Thymus (tissue), 11 donors: ENCODE measurements around the gene FZR1. TPM values are rescaled to one million over a fixed set of nuclear protein-coding genes. Genes with fewer than 3 reads are reported as not detected.

Experiments used
- DNase-seq, 9 donors: peaks; one replicate each; pipeline ENCODE4 v3.0.0-alpha.2; 2013; ENCODE audit warnings: low spot score in 9 of 9, low read depth in 6 of 9, missing footprints in 1 of 9
- H3K27ac ChIP-seq, 2 donors: one replicate each; pipeline ENCODE4 v1.5.1; 2013; ENCODE audit warnings: control low read depth in 1 of 2, low read depth in 1 of 2, low read length in 1 of 2, mild to moderate bottlenecking in 1 of 2, moderate library complexity in 1 of 2
- H3K27me3 ChIP-seq, 2 donors: one replicate each; pipeline ENCODE4 v1.5.1; 2013; ENCODE audit warnings: low read length in 1 of 2; ENCODE audit not compliant: control insufficient read depth in 2 of 2, insufficient read depth in 1 of 2
- H3K36me3 ChIP-seq, 2 donors: one replicate each; pipeline ENCODE4 v1.5.1; 2013; ENCODE audit warnings: low read length in 1 of 2, mild to moderate bottlenecking in 1 of 2, moderate library complexity in 1 of 2; ENCODE audit not compliant: control insufficient read depth in 2 of 2, insufficient read depth in 2 of 2
- H3K4me1 ChIP-seq, 2 donors: one replicate each; pipeline ENCODE4 v1.5.1; 2013; ENCODE audit warnings: low read length in 2 of 2; ENCODE audit not compliant: control insufficient read depth in 2 of 2, insufficient read depth in 2 of 2
- H3K4me3 ChIP-seq, 2 donors: one replicate each; pipeline ENCODE4 v1.5.1; 2013; ENCODE audit warnings: low read length in 2 of 2, control low read depth in 1 of 2, mild to moderate bottlenecking in 1 of 2
- H3K9me3 ChIP-seq, 2 donors: one replicate each; pipeline ENCODE4 v1.5.1; 2013; ENCODE audit warnings: low read length in 1 of 2, mild to moderate bottlenecking in 1 of 2; ENCODE audit not compliant: control insufficient read depth in 2 of 2, insufficient read depth in 1 of 2
- WGBS: extraction: QIAGEN DNeasy Blood & Tissue Kit; methylation state at CpG from one replicate; pipeline ENCODE4 v1.1.7; 2013; 5-methylcytosine and 5-hydroxymethylcytosine counted together
- polyA plus RNA-seq: library from polyadenylated mRNA; stranded (reverse); fragments of 200-250 nt; gene quantifications from one replicate; pipeline ENCODE4 v1.2.3, GENCODE V29; 2013
- total RNA-seq: library from RNA; stranded (reverse); fragments of 120-200 nt; gene quantifications from one replicate; pipeline ENCODE4 v1.2.4, GENCODE V29; 2013
- donor health status: healthy.

FZR1 gene
- total and polyA plus RNA-seq, 2 donors: 18.6 to 26.2 TPM

DNA sequence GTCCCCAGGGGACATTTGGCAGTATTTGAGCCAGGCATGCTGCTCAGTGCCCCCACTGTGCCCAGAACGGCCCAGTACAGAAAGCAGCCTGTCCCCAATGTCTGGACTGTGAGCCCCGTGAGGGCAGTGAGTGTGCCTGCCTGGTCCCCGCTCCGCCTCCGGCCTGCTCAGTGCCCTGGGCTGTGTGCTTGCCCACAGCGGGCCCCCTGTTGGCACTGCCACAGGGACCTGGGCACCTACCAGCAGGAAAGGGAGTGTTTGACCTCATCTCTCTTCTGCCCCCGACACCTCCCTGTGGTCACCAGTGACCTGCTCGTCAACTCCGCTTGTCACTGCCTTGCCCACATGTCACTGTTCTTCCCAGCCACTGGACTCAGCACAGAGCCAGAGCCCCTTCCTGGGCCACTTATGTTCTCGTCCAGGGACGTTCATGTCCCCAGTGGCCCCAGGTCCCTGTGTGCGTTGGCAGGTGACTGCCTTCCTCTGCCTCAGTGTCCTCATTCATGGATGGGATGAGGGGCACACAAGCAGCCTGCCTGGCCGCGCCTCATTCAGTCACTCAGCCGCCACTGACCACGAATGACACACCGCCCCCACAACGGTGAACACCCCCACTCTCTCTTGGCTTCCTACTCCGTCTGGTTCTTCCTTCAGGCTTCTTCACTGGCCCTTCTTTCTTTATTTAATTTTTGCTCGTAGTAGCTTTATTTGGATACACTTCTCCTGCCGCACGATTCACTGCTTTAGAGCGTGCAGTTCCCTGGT is 2.8 kb downstream of the FZR1 start:
- 96% methylated on average over 23 of the region's 23 CpGs for WGBS
- Histone ChIP-seq H3K27me3 (no peaks in the 10 kb centered on the region), H3K4me3 (no peak overlapping the region), H3K36me3 (peaks cover 30 to 50% of the 10 kb centered on the region in 2 donors), H3K4me1 (peaks cover 7 to 28% of the 10 kb centered on the region in 2 donors), H3K27ac (no peak overlapping the region), H3K9me3 (peaks cover 0 to 1% of the 10 kb centered on the region in 2 donors)
- DNase-seq: no peak

DNA sequence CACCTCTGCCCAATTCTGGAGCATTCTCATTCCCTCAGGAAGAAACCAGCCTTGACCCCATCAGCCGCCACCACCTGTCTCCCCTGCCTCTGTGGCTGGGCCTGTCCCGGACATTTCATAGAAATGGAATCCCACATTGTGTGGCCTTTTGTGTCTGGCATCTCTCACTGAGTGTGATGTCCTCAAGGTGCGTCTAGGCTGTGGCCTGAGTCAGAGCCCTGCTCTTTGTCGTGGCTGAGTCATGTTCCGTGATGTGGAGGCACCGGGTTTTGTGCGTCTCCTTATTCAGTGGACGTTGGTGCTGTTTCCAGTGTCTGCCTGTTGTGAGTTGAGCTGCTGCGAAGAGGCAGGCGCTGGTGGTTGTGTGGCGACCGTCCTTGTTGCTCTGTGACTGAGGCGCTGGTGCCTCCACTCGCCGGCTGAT is 3.5 kb downstream of the FZR1 start:
- peaks cover 33 to 53% of the 10 kb centered on the region in 2 donors for H3K36me3 ChIP-seq
- H3K4me1 ChIP-seq: peaks cover 7 to 28% of the 10 kb centered on the region in 2 donors
- H3K27me3 ChIP-seq: no peaks in the 10 kb centered on the region
- no peak overlapping the region for H3K27ac ChIP-seq
- peaks cover 0 to 1% of the 10 kb centered on the region in 2 donors for H3K9me3 ChIP-seq
- WGBS: 97% methylated on average over 15 of the region's 15 CpGs
- no peak overlapping the region for H3K4me3 ChIP-seq
- no peak for DNase-seq

DNA sequence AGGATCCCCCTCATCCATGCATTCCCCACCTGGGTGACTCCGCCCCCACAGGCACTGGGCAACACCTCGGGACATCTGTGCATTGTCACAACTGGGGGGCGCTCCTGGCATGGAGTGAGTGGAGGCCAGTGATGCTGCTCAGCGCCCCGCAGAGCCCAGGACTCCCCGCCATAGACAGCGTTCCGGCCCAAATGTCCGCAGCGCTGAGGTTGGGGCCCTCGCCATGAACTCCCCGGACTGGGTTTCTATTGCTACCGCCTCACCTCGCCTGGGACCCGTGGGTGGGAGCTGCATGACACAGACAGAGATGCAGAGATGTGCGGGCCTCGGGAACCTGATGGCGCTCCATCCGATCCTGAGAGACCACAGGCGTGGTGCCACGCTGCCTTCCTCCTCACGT is 4.6 kb downstream of the FZR1 start:
- 96% methylated on average over 22 of the region's 22 CpGs for WGBS
- no peak overlapping the region for H3K27ac ChIP-seq
- H3K27me3 ChIP-seq: no peaks in the 10 kb centered on the region
- H3K4me3 ChIP-seq: no peak overlapping the region
- peaks cover 35 to 53% of the 10 kb centered on the region in 2 donors for H3K36me3 ChIP-seq
- peaks cover 8 to 16% of the 10 kb centered on the region in 2 donors for H3K4me1 ChIP-seq
- no peak for DNase-seq
- peaks cover 0 to 1% of the 10 kb centered on the region in 2 donors for H3K9me3 ChIP-seq

DNA sequence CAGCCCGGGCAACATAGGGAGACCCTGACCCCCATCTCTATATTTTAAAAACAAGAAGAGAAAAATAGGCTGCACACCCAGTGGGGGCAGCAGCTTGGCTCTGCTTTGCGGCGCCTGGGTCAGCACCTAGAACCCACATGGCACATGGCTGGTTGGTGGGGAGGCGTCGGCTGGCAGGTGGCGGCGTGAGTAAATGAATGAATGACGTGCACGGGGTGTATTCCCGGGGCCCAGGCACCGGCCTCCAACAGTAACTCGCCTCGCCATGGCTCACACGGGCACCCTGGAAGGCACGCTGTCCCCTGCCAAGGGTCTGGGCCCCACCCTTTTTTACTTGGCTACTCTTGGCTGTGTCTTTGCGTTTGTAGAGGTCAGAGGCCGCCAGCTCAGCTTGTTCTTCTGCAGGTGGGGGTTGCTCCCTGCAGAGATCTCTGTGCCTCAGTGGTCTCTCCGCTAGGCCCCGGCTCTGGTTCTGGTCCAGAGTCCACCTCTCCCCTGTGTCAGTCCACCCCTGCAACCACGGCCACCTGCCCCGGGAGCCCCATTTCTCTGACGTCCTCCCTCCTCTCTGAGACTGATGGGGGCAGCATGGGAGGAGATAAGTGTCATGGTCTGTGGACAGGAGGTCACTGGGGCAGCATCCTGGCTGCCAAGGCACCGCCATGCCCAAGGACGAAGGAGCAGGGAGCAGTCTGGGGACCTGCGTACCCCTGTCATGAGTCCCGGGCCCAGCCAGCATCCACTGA is 5.6 kb downstream of the FZR1 start:
- H3K4me3 ChIP-seq: no peak overlapping the region
- 96% methylated on average over 26 of the region's 26 CpGs for WGBS
- H3K4me1 ChIP-seq: peaks cover 14 to 19% of the 10 kb centered on the region in 2 donors
- no peaks in the 10 kb centered on the region for H3K9me3 ChIP-seq
- H3K27me3 ChIP-seq: no peaks in the 10 kb centered on the region
- DNase-seq: no peak
- H3K36me3 ChIP-seq: peaks cover 39 to 53% of the 10 kb centered on the region in 2 donors
- H3K27ac ChIP-seq: no peak overlapping the region

DNA sequence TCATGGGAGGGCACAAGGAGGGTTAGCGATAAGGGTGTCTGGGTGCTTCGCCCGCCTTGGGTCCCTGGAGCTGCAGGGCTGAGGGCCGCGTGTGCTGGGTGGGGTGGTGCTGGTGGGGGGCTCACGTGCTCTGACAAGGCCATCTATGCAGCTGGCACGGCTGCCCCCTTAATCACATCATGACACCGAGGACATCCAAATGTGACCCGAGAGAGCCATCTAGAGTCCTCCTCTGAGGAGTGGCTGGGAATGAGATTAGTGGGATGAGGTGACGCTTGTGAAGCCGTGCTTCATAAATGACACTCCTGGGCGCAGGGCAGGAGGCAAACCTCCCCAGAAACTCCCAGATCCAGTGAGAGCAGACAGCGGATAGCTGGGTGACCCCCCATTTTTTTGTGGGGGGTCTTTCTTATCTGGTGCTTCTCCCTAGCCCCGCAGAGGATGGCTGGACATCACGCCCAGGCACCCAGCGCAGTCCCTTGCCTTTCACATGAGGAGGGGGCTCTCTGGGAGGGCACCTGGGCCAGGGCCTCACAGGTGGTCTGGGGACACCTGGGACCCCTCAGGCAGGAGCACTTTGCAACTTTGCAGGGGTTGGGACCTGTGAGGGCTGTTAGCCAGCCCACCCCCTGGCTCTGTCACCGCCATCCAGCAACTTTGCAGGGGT is 6.6 kb downstream of the FZR1 start:
- peaks cover 7 to 11% of the 10 kb centered on the region in 2 donors for H3K4me1 ChIP-seq
- WGBS: over 99% methylated on average over 17 of the region's 17 CpGs
- no peaks in the 10 kb centered on the region for H3K9me3 ChIP-seq
- H3K27me3 ChIP-seq: no peaks in the 10 kb centered on the region
- H3K27ac ChIP-seq: no peak overlapping the region
- peaks cover 40 to 51% of the 10 kb centered on the region in 2 donors for H3K36me3 ChIP-seq
- no peak for DNase-seq
- H3K4me3 ChIP-seq: no peak overlapping the region

DNA sequence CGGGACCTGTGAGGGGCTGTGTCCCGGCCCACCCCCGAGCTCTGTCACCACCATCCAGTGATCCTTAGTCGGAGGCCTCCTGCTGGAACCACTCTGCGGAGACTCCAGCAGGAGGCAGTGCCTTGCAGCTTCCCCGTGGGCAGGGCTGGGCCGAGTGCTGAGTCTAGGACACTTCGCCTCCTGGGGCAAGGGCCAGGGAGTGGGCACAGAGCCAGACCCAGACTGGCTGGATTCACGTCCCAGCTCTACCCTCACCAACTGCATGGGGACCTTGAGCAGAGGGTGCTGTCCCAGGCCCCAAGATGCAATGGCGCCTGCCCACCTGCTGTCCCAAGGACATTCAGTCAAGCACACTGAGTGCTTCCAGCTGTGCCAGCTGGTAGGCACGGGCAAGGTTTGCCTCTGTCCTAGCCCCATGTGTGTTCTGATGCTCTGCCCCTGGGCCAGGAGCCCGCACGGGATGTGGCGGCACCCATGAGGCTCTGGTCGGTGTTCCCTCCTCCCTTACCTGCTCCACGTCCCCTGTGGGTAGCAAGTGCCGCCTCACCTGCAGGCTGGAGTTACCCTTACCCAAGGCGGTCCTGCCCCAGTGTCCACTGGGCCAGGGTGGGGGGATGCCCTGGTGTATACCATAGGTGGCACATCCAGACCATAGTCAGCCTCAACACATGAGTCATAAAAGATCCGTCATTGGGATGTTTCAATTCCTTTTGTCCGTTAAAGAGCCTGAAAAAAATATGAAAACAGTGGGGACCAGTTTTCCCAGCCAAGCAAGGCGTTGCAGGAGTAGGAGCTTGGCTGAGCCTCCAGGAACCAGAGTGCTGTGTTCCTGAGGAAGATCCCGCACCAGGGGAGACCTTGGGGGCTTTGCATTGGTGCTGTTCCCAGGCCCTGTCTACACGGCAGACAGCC is 7.4 kb downstream of the FZR1 start:
- Histone ChIP-seq H3K4me1 (peaks cover 7% of the 10 kb centered on the region in 2 donors), H3K27ac (no peak overlapping the region)

DNA sequence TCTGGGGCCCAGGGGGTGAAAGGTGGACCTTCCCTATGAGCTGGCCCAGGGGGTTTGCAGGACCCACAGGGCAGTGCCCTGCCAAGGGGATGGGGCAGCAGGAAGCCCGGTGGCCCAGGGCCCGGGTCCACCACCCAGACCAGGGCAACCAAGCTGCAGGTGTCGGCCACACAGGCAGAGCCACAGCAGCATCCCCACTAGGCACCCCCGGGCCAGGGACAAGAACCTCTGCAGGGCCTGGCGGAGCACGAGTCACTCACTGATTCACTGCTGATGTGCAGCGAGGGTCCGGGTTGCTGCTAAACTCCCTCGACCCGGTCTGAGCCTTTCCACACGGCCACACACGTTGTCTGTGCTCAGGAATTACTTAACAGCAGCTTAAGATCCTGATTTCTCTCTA is 8.8 kb downstream of the FZR1 start:
- 97% methylated on average over 12 of the region's 12 CpGs for WGBS
- peaks cover 6 to 7% of the 10 kb centered on the region in 2 donors for H3K4me1 ChIP-seq
- no peak for DNase-seq

More for the DNA sequence above, 7.4 kb downstream of the FZR1 start:
- no peak for DNase-seq
- Histone ChIP-seq H3K27me3 (no peaks in the 10 kb centered on the region), H3K36me3 (peaks cover 42 to 52% of the 10 kb centered on the region in 2 donors), H3K9me3 (no peaks in the 10 kb centered on the region), H3K4me3 (no peak overlapping the region)
- 98% methylated on average over 23 of the region's 23 CpGs for WGBS

DNA sequence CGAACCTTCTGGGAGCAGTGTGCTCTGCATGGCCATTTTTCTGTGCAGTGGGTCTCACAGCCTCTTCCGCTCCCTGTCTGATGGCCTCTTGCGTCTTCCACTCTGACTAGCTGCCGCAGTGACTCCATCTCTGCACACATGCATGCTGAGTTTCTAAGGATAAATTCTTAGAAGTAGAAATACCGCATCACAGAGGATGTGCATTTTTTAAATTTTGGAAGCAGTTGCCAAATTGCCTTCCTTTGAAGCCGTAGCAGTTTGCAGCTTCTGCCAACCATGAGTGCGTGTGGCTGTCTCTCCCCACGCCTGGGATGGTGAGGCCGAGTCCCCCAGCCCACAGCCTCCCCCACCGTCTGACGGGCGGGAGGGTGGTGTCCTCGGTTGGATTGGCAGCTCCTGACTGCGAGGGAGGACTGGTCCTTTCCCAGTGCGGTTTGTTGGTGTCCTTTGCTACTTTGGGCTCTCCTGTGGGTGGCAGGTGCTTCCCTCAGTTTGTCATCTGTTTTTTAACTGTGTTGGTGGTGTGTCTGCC is 9.8 kb downstream of the FZR1 start:
- H3K27ac ChIP-seq: peak overlapping the region in 1 of 2 donors; percentile 10
- WGBS: 85% methylated on average over 15 of the region's 15 CpGs

More for the DNA sequence above, 8.8 kb downstream of the FZR1 start:
- H3K9me3 ChIP-seq: no peaks in the 10 kb centered on the region
- H3K27me3 ChIP-seq: no peaks in the 10 kb centered on the region
- no peak overlapping the region for H3K4me3 ChIP-seq
- H3K36me3 ChIP-seq: peaks cover 43 to 48% of the 10 kb centered on the region in 2 donors
- no peak overlapping the region for H3K27ac ChIP-seq

More for the DNA sequence above, 9.8 kb downstream of the FZR1 start:
- H3K4me1 ChIP-seq: peaks cover 6 to 7% of the 10 kb centered on the region in 2 donors
- H3K9me3 ChIP-seq: no peaks in the 10 kb centered on the region
- peaks cover 35 to 49% of the 10 kb centered on the region in 2 donors for H3K36me3 ChIP-seq
- H3K27me3 ChIP-seq: no peaks in the 10 kb centered on the region
- H3K4me3 ChIP-seq: no peak overlapping the region
- no peak for DNase-seq
